Vagina (tissue), 2 donors: ENCODE measurements around the gene ARHGAP23. TPM values are rescaled to one million over a fixed set of nuclear protein-coding genes. Genes with fewer than 3 reads are reported as not detected.

Source experiments
- DNase-seq, 2 donors: peaks; one replicate each; pipeline ENCODE4 v3.0.0-alpha.2; 2017; ENCODE audit errors: extremely low spot score in 2 of 2
- H3K27ac ChIP-seq: fragments of 200-600 bp; sonication (generic); one replicate; pipeline ENCODE4 v1.5.1; 2019
- H3K27me3 ChIP-seq: fragments of 200-600 bp; sonication (generic); one replicate; pipeline ENCODE4 v1.5.1; 2019
- H3K36me3 ChIP-seq, 2 donors: fragments of 200-600 bp; sonication (generic); one replicate each; pipeline ENCODE4 v1.5.1; 2017 to 2019
- H3K4me1 ChIP-seq: fragments of 200-600 bp; sonication (generic); one replicate; pipeline ENCODE4 v1.5.1; 2019
- H3K4me3 ChIP-seq, 2 donors: fragments of 200-600 bp; sonication (generic); 1 replicate in 1 of 2; 2 replicates in 1 of 2; pipeline ENCODE4 v1.5.1; 2016 to 2019
- H3K9me3 ChIP-seq: fragments of 200-600 bp; sonication (generic); one replicate; pipeline ENCODE4 v1.5.1; 2019
- POLR2A ChIP-seq, 2 donors: fragments of 450-650 bp; IDR thresholded peaks; one replicate each; pipeline ENCODE4 v1.6.1; 2017; ENCODE audit warnings: antibody characterized with exemption in 2 of 2, mild to moderate bottlenecking in 2 of 2, moderate library complexity in 2 of 2
- POLR2AphosphoS5 ChIP-seq, 2 donors: sonication (generic); formaldehyde crosslinking; IDR thresholded peaks; one replicate each; pipeline ENCODE4 v1.9.0; 2017; ENCODE audit warnings: antibody characterized with exemption in 2 of 2, mild to moderate bottlenecking in 2 of 2, low read depth in 1 of 2; ENCODE audit not compliant: insufficient read depth in 1 of 2
- intact Hi-C: fragments of 100-400 bp; cut with DNase I; formaldehyde crosslinking; loops from one replicate; pipeline ENCODE4 v1.15.1; 2023
- total RNA-seq: library from RNA; depleted of rRNA; stranded (reverse); fragments of >200 nt; gene quantifications from one replicate; pipeline ENCODE4 v1.2.3, GENCODE V29; 2016
- TF ChIP-seq, protein P1 (sequence below), 3 experiments: fragments of 450-650 bp in 2 of 3; fragments of 200-600 bp in 1 of 3; sonication (generic) in 1 of 3; IDR thresholded peaks; one replicate each; pipeline ENCODE4 v1.5.1; 2017 to 2019; ENCODE audit warnings: antibody characterized with exemption in 3 of 3, mild to moderate bottlenecking in 2 of 3, moderate library complexity in 2 of 3

The ARHGAP23 gene
- total RNA-seq, 1 donor from 2014 or later, result 70.2 TPM

DNA sequence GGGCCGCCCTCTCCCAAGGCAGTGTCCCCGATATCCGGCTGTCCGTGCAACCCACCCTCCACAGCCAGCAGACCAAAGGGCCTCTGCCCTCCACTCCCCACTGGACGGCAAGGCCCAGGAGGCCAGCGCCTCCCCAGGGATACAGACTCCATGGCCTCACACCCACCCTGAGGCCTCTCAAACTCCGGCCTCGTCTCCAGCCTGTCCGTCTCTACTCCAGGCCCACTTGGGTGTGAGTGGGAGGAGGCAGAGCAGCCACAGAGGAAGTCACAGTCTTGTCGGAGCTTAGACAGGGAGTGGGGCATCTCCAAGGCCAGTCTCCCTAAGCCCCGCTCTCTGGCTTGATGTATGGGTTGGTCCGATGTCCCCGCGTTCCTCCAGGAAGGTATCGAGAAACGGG is 104.2 kb downstream of the ARHGAP23 start:
- Histone ChIP-seq H3K27ac (no peak overlapping the region), H3K27me3 (no peaks in the 10 kb centered on the region), H3K4me1 (no peaks in the 10 kb centered on the region), H3K4me3 (no peak overlapping the region), H3K36me3 (no peaks in the 10 kb centered on the region), H3K9me3 (no peaks in the 10 kb centered on the region)
- intact Hi-C loops, result no loop called here
- TF ChIP-seq, protein P1, sequence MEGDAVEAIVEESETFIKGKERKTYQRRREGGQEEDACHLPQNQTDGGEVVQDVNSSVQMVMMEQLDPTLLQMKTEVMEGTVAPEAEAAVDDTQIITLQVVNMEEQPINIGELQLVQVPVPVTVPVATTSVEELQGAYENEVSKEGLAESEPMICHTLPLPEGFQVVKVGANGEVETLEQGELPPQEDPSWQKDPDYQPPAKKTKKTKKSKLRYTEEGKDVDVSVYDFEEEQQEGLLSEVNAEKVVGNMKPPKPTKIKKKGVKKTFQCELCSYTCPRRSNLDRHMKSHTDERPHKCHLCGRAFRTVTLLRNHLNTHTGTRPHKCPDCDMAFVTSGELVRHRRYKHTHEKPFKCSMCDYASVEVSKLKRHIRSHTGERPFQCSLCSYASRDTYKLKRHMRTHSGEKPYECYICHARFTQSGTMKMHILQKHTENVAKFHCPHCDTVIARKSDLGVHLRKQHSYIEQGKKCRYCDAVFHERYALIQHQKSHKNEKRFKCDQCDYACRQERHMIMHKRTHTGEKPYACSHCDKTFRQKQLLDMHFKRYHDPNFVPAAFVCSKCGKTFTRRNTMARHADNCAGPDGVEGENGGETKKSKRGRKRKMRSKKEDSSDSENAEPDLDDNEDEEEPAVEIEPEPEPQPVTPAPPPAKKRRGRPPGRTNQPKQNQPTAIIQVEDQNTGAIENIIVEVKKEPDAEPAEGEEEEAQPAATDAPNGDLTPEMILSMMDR (IDR thresholded peaks at IDR 0.05), result no peak
- TF ChIP-seq POLR2AphosphoS5 (IDR thresholded peaks at IDR 0.05; ENCODE audit: insufficient read depth in 1 of 2, low read depth in 1 of 2) (no peak), POLR2A (IDR thresholded peaks at IDR 0.05) (no peak)
- no peak for DNase-seq

DNA sequence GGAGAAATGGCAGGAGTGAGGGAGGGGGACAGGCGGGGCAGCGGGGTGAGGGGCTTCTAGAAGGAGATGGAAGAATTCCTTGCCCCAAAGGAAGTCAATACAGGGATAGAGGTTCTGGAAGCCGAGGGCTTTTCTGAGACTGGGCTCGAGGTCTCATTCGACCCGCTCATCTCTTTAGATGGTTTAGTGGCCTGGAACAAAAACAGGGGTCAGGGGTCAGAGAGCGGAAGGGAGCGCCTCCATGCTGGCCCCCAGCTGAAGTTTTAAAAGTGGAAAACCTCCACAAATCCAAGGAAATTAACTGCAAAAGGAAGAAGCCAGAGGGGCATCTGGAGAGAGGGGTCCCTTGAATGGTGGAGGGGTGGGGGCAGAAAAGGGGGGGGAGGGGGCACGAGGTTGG is 105.0 kb downstream of the ARHGAP23 start:
- no peak for TF ChIP-seq POLR2A (IDR thresholded peaks at IDR 0.05)
- no peak for TF ChIP-seq POLR2AphosphoS5 (IDR thresholded peaks at IDR 0.05; ENCODE audit: insufficient read depth in 1 of 2, low read depth in 1 of 2)
- TF ChIP-seq, protein P1 (IDR thresholded peaks at IDR 0.05), result no peak
- intact Hi-C loops, result no loop called here
- H3K4me1 ChIP-seq, result no peaks in the 10 kb centered on the region
- DNase-seq, result no peak
- no peaks in the 10 kb centered on the region for H3K9me3 ChIP-seq
- no peak overlapping the region for H3K27ac ChIP-seq
- H3K36me3 ChIP-seq, result no peaks in the 10 kb centered on the region
- H3K4me3 ChIP-seq, result no peak overlapping the region
- no peaks in the 10 kb centered on the region for H3K27me3 ChIP-seq

DNA sequence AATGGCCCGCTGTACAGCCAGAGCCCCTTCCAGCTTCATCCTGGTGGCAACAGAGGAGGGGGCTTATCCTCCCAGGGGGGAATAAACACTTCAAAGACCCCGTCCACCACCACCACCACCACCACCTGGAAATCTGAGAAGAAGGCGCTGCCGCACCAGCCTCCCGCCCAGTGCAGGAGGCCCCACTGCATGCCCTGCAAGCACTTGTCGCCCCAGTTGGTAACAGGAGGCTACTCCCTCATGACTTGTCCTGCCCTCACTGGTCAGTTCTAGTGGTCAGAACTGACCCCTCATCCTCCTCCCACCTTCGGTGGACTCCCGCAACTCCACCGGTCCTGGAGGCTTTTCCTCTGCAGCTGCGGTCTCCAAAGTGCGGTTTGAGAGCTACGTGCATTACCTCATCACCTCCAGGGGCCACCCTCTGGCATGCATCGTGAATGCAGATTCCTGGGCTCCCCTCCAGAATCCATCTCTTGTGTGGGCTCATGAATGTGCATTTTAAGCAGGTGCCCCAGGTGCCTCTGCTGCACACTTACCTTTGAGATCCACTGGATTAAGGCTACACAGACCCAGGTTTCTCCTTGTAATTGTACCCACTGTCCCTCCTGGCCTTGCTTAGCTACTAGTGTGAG is 105.7 kb downstream of the ARHGAP23 start:
- Histone ChIP-seq H3K9me3 (no peaks in the 10 kb centered on the region), H3K4me3 (no peak overlapping the region), H3K27ac (no peak overlapping the region), H3K27me3 (no peaks in the 10 kb centered on the region), H3K4me1 (no peaks in the 10 kb centered on the region), H3K36me3 (no peaks in the 10 kb centered on the region)
- no peak for TF ChIP-seq POLR2A (IDR thresholded peaks at IDR 0.05)
- no peak for TF ChIP-seq POLR2AphosphoS5 (IDR thresholded peaks at IDR 0.05; ENCODE audit: insufficient read depth in 1 of 2, low read depth in 1 of 2)
- TF ChIP-seq, protein P1 (IDR thresholded peaks at IDR 0.05), result no peak
- DNase-seq, result no peak
- intact Hi-C loops, result no loop called here

- TF ChIP-seq, protein P1 (IDR thresholded peaks at IDR 0.05), result no peak
- TF ChIP-seq POLR2A (IDR thresholded peaks at IDR 0.05) (no peak), POLR2AphosphoS5 (IDR thresholded peaks at IDR 0.05; ENCODE audit: insufficient read depth in 1 of 2, low read depth in 1 of 2) (no peak)
- H3K4me3 ChIP-seq, result no peak overlapping the region
- no peak for DNase-seq
- no peaks in the 10 kb centered on the region for H3K27me3 ChIP-seq
- no peaks in the 10 kb centered on the region for H3K9me3 ChIP-seq
- H3K36me3 ChIP-seq, result no peaks in the 10 kb centered on the region
- no peak overlapping the region for H3K27ac ChIP-seq
- no peaks in the 10 kb centered on the region for H3K4me1 ChIP-seq
- intact Hi-C loops, result no loop called here
Observed at GRCh38 chr17:38534498-38534885, 106.2 kb downstream of the ARHGAP23 start.

DNA sequence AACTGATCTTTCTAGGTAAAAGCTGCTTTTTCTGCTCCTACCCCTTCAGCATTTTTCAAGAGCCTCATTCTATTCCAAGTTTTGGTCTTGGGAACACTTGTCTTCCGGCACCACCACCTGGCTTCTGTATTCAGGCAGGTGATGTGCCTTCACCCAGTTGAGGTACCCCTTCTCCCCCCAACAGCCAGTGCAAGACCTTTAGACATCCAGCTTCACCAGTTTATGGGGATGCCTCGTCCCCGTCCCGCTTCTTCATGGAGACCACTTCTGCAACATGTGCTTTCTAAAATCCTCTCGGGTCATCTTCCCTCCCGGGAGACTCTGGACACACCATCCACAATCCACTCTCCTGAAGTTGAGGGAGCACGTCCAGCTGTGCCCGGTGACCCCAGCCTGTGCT is 107.6 kb downstream of the ARHGAP23 start:
- Histone ChIP-seq H3K4me3 (no peak overlapping the region), H3K27ac (no peak overlapping the region), H3K4me1 (no peaks in the 10 kb centered on the region), H3K36me3 (no peaks in the 10 kb centered on the region), H3K9me3 (no peaks in the 10 kb centered on the region), H3K27me3 (no peaks in the 10 kb centered on the region)
- intact Hi-C loops, result no loop called here
- no peak for DNase-seq
- TF ChIP-seq, protein P1 (IDR thresholded peaks at IDR 0.05), result no peak
- TF ChIP-seq POLR2A (IDR thresholded peaks at IDR 0.05) (no peak), POLR2AphosphoS5 (IDR thresholded peaks at IDR 0.05; ENCODE audit: insufficient read depth in 1 of 2, low read depth in 1 of 2) (no peak)
